ENCODE results near the gene GBX2.

Gene GBX2

GRCh38 chr2:236177604-236177966 is 9.4 kb upstream of the GBX2 start:
- no peaks in the 10 kb centered on the region for H3K36me3 ChIP-seq (replicated peaks)
- H3K9me3 ChIP-seq, result no peaks in the 10 kb centered on the region; the same call in 1 of the 2 replicates
- in situ Hi-C loops (cut with MboI; ENCODE audit: low sequenced_read_pairs), result no loop called here
- H3K27me3 ChIP-seq (ENCODE audit: low read depth), result peaks cover 15% of the 10 kb centered on the region
- peak overlapping the region; percentile 16; the same call in 1 of the 2 replicates for H3K4me3 ChIP-seq
- peak; percentile 57 to 84 for DNase-seq (ENCODE audit: low spot score in 2 of 2)
- peaks cover 28% of the 10 kb centered on the region for H3K4me1 ChIP-seq

DNA sequence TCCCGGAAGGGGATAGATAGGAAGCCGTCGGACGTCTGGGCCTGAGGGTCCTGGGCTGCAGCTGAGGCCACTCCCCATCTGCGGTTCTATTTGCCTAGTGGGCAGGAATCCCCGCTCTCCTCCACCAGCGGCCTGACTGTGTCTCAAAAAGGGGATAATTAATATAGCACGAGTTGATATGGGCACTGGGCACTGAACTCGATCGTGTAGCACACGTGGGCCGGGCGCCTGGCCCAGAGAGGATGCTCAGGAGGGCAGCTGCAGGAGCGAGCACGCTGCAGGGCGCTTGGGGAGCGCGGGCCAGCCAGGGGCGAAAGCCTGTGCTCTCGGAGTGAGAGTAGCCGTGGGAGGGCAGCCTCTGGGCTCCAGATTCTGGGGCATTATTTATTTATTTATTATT is 8.8 kb upstream of the GBX2 start:
- H3K36me3 ChIP-seq (replicated peaks), result no peaks in the 10 kb centered on the region
- peaks cover 15% of the 10 kb centered on the region for H3K27me3 ChIP-seq (ENCODE audit: low read depth)
- H3K4me1 ChIP-seq, result peaks cover 31% of the 10 kb centered on the region
- no peaks in the 10 kb centered on the region; the same call in 1 of the 2 replicates for H3K9me3 ChIP-seq
- no peak for DNase-seq (ENCODE audit: low spot score in 2 of 2)
- in situ Hi-C loops (cut with MboI; ENCODE audit: low sequenced_read_pairs), result no loop called here
- no peak overlapping the region for H3K4me3 ChIP-seq

GRCh38 chr2:236176417-236176816 is 8.2 kb upstream of the GBX2 start:
- H3K9me3 ChIP-seq, result no peaks in the 10 kb centered on the region; the same call in 1 of the 2 replicates
- H3K27me3 ChIP-seq (ENCODE audit: low read depth), result peaks cover 15% of the 10 kb centered on the region
- in situ Hi-C loops (cut with MboI; ENCODE audit: low sequenced_read_pairs), result no loop called here
- H3K4me1 ChIP-seq, result peaks cover 35% of the 10 kb centered on the region
- peak; percentile 25 to 63 for DNase-seq (ENCODE audit: low spot score in 2 of 2)
- no peaks in the 10 kb centered on the region for H3K36me3 ChIP-seq (replicated peaks)
- no peak overlapping the region for H3K4me3 ChIP-seq

DNA sequence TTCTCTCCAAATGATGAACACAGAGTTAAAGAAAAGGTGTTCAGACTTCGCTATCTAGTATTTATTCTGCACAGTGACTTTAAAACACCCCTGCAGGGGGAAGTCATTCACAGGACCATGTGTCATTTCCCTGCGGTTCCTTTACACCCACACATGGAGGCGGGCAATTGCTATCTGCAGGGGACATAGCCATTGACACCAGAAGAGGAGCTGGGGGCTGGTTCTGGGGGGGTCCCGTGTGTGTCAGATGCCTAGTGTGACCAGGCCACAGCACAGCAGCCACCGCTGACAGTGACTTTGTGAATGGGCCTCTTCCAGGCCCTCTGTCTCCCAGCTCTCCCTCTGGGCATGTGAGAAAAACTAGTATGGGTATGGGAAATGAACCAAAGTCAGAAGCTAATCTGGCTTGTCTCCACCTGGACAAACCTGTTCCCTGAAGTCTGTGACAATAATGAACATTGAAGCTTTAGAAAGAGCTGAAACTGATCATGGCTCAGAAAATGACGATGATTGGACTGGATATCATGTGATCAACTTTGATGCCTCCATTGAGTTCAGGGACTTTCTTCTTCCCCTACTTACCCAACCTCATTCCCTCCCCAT is 7.5 kb upstream of the GBX2 start:
- Histone ChIP-seq H3K9me3 (no peaks in the 10 kb centered on the region; the same call in 1 of the 2 replicates), H3K4me1 (peaks cover 43% of the 10 kb centered on the region), H3K4me3 (no peak overlapping the region), H3K27me3 (ENCODE audit: low read depth) (peaks cover 18% of the 10 kb centered on the region), H3K36me3 (replicated peaks) (no peaks in the 10 kb centered on the region)
- in situ Hi-C loops (cut with MboI; ENCODE audit: low sequenced_read_pairs), result no loop called here
- DNase-seq (ENCODE audit: low spot score in 2 of 2), result no peak

DNA sequence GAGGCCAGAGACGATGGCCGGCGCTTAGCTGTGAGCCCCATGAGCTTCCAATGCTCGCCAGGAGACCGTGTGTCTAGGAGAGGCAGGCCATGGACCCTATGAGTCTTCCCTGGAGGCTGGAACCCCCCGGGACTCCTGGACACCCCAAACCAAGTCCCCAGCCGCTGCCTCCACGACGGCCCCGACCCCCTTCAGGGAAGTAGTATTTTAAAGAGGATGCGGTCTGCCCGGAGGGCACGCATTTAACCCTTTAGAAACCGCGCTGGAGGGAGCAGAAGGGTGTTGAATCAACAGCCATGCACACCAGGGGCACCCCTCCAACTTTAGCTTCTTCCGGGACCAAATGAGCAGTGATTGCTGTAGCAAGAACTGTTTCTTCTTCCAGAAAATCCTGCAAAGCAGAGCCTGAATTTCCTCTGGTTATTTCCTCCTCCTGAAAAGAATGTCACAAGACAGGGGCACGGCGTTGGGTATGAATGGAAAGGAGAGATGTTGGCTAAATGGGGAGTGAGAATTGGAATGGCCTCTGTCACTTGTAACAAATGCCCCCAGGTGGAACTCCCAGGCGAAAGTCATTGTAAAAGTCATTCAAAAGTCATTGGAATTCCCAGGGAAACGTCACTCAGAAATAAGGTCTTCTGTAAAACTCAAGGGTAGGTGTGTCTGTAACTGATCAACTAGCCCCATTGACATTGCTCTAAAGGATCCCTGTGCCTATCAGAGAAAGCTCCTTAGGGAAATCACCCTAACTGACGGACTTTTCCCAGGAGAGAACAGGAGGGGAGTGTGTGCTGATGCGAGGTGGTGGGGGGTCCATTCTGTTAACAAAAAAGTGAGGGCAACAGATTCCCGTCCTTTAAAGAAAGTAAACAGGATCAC is 5.8 kb upstream of the GBX2 start:
- in situ Hi-C loops (cut with MboI; ENCODE audit: low sequenced_read_pairs), result no loop called here

DNA sequence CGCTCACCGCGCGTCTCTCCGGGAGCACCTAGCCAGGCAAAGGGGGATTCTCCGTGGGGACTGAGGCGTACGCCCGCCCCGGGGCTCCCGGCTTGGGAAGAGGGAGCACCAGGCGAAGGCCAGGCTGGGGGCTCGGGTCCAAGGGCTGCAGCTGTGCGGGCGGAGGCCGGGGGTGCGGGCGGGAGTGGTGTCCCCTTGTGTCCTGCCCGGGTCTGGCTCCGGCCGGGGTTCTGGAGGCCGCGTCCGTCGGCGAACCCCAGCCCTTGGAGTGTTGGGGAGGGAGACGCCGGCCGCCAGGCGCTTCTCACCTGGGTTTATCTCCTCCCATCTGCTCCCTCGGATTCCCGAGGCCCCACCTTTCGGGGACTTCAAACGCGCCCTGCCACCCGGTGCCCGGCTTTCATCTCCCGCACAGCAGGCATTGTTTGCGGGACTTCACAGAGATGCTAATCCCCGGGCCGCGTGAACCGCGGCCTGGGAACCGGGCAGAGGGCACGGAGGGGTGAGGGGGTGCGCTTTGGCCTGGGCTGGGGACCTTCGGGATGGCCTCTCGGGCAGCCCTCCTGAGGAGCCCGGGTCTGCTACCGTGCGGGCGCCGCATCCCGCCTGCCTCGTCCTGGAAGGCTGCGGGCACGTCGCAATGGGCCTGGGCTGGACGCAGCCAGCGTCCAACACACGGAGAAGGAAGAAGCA is 5.0 kb upstream of the GBX2 start:
- Histone ChIP-seq H3K9me3 (peaks cover 3% of the 10 kb centered on the region; the same call in 1 of the 2 replicates), H3K4me1 (peaks cover 36% of the 10 kb centered on the region), H3K36me3 (replicated peaks) (no peaks in the 10 kb centered on the region), H3K4me3 (no peak overlapping the region), H3K27me3 (ENCODE audit: low read depth) (peaks cover 34% of the 10 kb centered on the region)
- DNase-seq (ENCODE audit: low spot score in 2 of 2), result no peak
- in situ Hi-C loops (cut with MboI; ENCODE audit: low sequenced_read_pairs), result no loop called here

More for the DNA sequence above, 5.8 kb upstream of the GBX2 start:
- H3K9me3 ChIP-seq, result peaks cover 3% of the 10 kb centered on the region; the same call in 1 of the 2 replicates
- H3K27me3 ChIP-seq (ENCODE audit: low read depth), result peaks cover 33% of the 10 kb centered on the region
- no peaks in the 10 kb centered on the region for H3K36me3 ChIP-seq (replicated peaks)
- H3K4me1 ChIP-seq, result peaks cover 42% of the 10 kb centered on the region
- no peak for DNase-seq (ENCODE audit: low spot score in 2 of 2)
- no peak overlapping the region for H3K4me3 ChIP-seq

- H3K27me3 ChIP-seq (ENCODE audit: low read depth), result peaks cover 36% of the 10 kb centered on the region
- peaks cover 32% of the 10 kb centered on the region for H3K4me1 ChIP-seq
- no peak overlapping the region for H3K4me3 ChIP-seq
Measured at GRCh38 chr2:236172255-236173035, 4.3 kb upstream of the GBX2 start.

GRCh38 chr2:236171680-236172254 is 3.6 kb upstream of the GBX2 start:
- Histone ChIP-seq H3K4me1 (peaks cover 32% of the 10 kb centered on the region), H3K4me3 (peak overlapping the region; percentile 10), H3K36me3 (replicated peaks) (no peaks in the 10 kb centered on the region), H3K27me3 (ENCODE audit: low read depth) (peaks cover 41% of the 10 kb centered on the region), H3K9me3 (peaks cover 3% of the 10 kb centered on the region; the same call in 1 of the 2 replicates)
- peak in 1 of 2 experiments; percentile 79 for DNase-seq (ENCODE audit: low spot score in 2 of 2)
- in situ Hi-C loops (cut with MboI; ENCODE audit: low sequenced_read_pairs), result no loop called here

More at GRCh38 chr2:236172255-236173035, 4.3 kb upstream of the GBX2 start:
- peak; percentile 75 to 98 for DNase-seq (ENCODE audit: low spot score in 2 of 2)
- Histone ChIP-seq H3K36me3 (replicated peaks) (no peaks in the 10 kb centered on the region), H3K9me3 (peaks cover 3% of the 10 kb centered on the region; the same call in 1 of the 2 replicates)
- in situ Hi-C loops (cut with MboI; ENCODE audit: low sequenced_read_pairs), result no loop called here

GRCh38 chr2:236171181-236171679 is 3.0 kb upstream of the GBX2 start:
- peak overlapping the region; percentile 10 for H3K4me3 ChIP-seq
- H3K4me1 ChIP-seq, result peaks cover 32% of the 10 kb centered on the region
- H3K27me3 ChIP-seq (ENCODE audit: low read depth), result peaks cover 43% of the 10 kb centered on the region
- H3K36me3 ChIP-seq (replicated peaks), result no peaks in the 10 kb centered on the region
- peaks cover 3% of the 10 kb centered on the region; the same call in 1 of the 2 replicates for H3K9me3 ChIP-seq
- in situ Hi-C loops (cut with MboI; ENCODE audit: low sequenced_read_pairs), result no loop called here
- DNase-seq (ENCODE audit: low spot score in 2 of 2), result peak in 1 of 2 experiments; percentile 39

GRCh38 chr2:236170590-236171165 is 2.5 kb upstream of the GBX2 start:
- H3K4me1 ChIP-seq, result peaks cover 32% of the 10 kb centered on the region
- peaks cover 3% of the 10 kb centered on the region; the same call in 1 of the 2 replicates for H3K9me3 ChIP-seq
- no peaks in the 10 kb centered on the region for H3K36me3 ChIP-seq (replicated peaks)
- in situ Hi-C loops (cut with MboI; ENCODE audit: low sequenced_read_pairs), result no loop called here
- no peak overlapping the region for H3K4me3 ChIP-seq
- peaks cover 44% of the 10 kb centered on the region for H3K27me3 ChIP-seq (ENCODE audit: low read depth)
- no peak for DNase-seq (ENCODE audit: low spot score in 2 of 2)

GRCh38 chr2:236169741-236170589 is 1.8 kb upstream of the GBX2 start:
- H3K27me3 ChIP-seq (ENCODE audit: low read depth), result peaks cover 46% of the 10 kb centered on the region
- H3K4me3 ChIP-seq, result no peak overlapping the region
- peaks cover 3% of the 10 kb centered on the region; the same call in 1 of the 2 replicates for H3K9me3 ChIP-seq
- H3K36me3 ChIP-seq (replicated peaks), result no peaks in the 10 kb centered on the region
- DNase-seq (ENCODE audit: low spot score in 2 of 2), result no peak
- peaks cover 27% of the 10 kb centered on the region for H3K4me1 ChIP-seq
- in situ Hi-C loops (cut with MboI; ENCODE audit: low sequenced_read_pairs), result no loop called here

Data from HAP-1 (cell line).